Psoas muscle (tissue), 8 donors: ENCODE data around the gene ITPRIP. TPM values are rescaled to one million over a fixed set of nuclear protein-coding genes. Genes with fewer than 3 reads are reported as not detected.

Source experiments
- ATAC-seq, 4 donors: fragments of 200-7000 bp; cut with Tn5 transposase; one replicate each; pipeline ENCODE4 v1.9.1; 2020; ENCODE audit warnings: moderate library complexity in 3 of 4, mild to moderate bottlenecking in 2 of 4
- DNase-seq, 2 donors: peaks; one replicate each; pipeline ENCODE4 v3.0.0-alpha.2; 2020
- H3K27ac ChIP-seq: fragments of 200-600 bp; one replicate; pipeline ENCODE4 v1.8.0; 2022
- H3K27me3 ChIP-seq, 3 donors: fragments of 200-600 bp in 1 of 3; one replicate each; pipeline versions ENCODE4 v1.6.1 to v1.8.0; 2013 to 2022; ENCODE audit warnings: low read length in 2 of 3, mild to moderate bottlenecking in 2 of 3, moderate library complexity in 1 of 3; ENCODE audit not compliant: insufficient read depth in 3 of 3
- H3K36me3 ChIP-seq, 2 donors: fragments of 200-600 bp in 1 of 2; one replicate each; pipeline versions ENCODE4 v1.6.1 to v1.8.0; 2013 to 2022; ENCODE audit warnings: low read depth in 1 of 2, mild to moderate bottlenecking in 1 of 2, moderate library complexity in 1 of 2; ENCODE audit not compliant: insufficient read depth in 1 of 2
- H3K4me1 ChIP-seq: fragments of 200-600 bp; one replicate; pipeline ENCODE4 v1.8.0; 2022
- H3K4me3 ChIP-seq: fragments of 200-600 bp; one replicate; pipeline ENCODE4 v1.8.0; 2022; ENCODE audit warnings: mild to moderate bottlenecking
- H3K9me3 ChIP-seq: fragments of 200-600 bp; one replicate; pipeline ENCODE4 v1.8.0; 2022
- CTCF ChIP-seq: fragments of 200-600 bp; IDR thresholded peaks from one replicate; pipeline ENCODE4 v1.8.0; 2022; ENCODE audit warnings: antibody characterized with exemption
- whole genome bisulfite sequencing, 3 donors: extraction: QIAGEN DNeasy Blood & Tissue Kit; methylation state at CpG; one replicate each; pipeline versions ENCODE4 v1.1.6 to v1.1.7; 2013; 5-methylcytosine and 5-hydroxymethylcytosine counted together
- intact Hi-C, 2 donors: fragments of 100-400 bp; cut with DNase I; formaldehyde crosslinking; loops; one replicate each; pipeline versions ENCODE4 v1.11.0 to v1.14.2; 2022
- polyA plus RNA-seq, 3 donors: library from polyadenylated mRNA; stranded (reverse); fragments of 200-250 nt; gene quantifications; one replicate each; pipeline ENCODE4 v1.2.3, GENCODE V29; 2013
- total RNA-seq, 4 donors: library from RNA; stranded (reverse); fragmentation: NEBNext Ultra II Directional in 2 of 4; extraction: Animal tissue kit (Norgen Biotek cat#: 25700) in 2 of 4; gene quantifications; one replicate each; pipeline versions ENCODE4 v1.2.1 to v1.2.4, GENCODE V29; 2021 to 2023
- donor health status: healthy with polysubstance abuse.
- donor health status: DM: no; HTN: no; CAD: no; lungs with moderate emphysema.
- donor health status: Bipolar disorder and iron deficiency.
- donor health status: healthy.
- donor health status: DM: yes; HTN: yes; CAD: no.
- donor health status: DM: no; HTN: no; CAD: no.
- donor health status: DM: no; HTN: no; CAD: no.
- donor health status: DM: yes; HTN: yes; CAD: no.

ITPRIP gene
- total and polyA plus RNA-seq, 7 donors, result 6.2 to 118 (median 9.7) TPM

- no peak overlapping the region for H3K27ac ChIP-seq
Measured at GRCh38 chr10:104314591-104315485, 23.4 kb downstream of the ITPRIP start.

GRCh38 chr10:104311184-104311720 lies 27.0 kb downstream of the ITPRIP start:
- peaks cover 27% of the 10 kb centered on the region for H3K4me1 ChIP-seq
- no peak for DNase-seq
- H3K36me3 ChIP-seq, result peaks cover 9 to 33% of the 10 kb centered on the region in 2 donors
- no peak for TF ChIP-seq CTCF
- H3K4me3 ChIP-seq, result no peak overlapping the region
- intact Hi-C loops, result no loop called here
- H3K27me3 ChIP-seq, result no peaks in the 10 kb centered on the region
- no peaks in the 10 kb centered on the region for H3K9me3 ChIP-seq
- H3K27ac ChIP-seq, result peak overlapping the region; percentile 83
- 83 to 88% (median 86%) methylated on average over 5 of the region's 5 CpGs for WGBS, 3 donors
- ATAC-seq, result no peak

More at GRCh38 chr10:104314591-104315485, 23.4 kb downstream of the ITPRIP start:
- WGBS, 3 donors, result 88 to 90% (median 89%) methylated on average over 43 of the region's 43 CpGs
- no peaks in the 10 kb centered on the region for H3K27me3 ChIP-seq
- H3K4me1 ChIP-seq, result peaks cover 25% of the 10 kb centered on the region
- ATAC-seq, result no peak
- intact Hi-C loops, result no loop called here
- no peak for TF ChIP-seq CTCF
- peak in 1 of 2 donors; percentile 43 for DNase-seq
- H3K9me3 ChIP-seq, result no peaks in the 10 kb centered on the region
- peaks cover 9 to 33% of the 10 kb centered on the region in 2 donors for H3K36me3 ChIP-seq
- H3K4me3 ChIP-seq, result no peak overlapping the region

GRCh38 chr10:104309980-104310978 lies 28.0 kb downstream of the ITPRIP start:
- Histone ChIP-seq H3K27me3 (no peaks in the 10 kb centered on the region), H3K36me3 (peaks cover 7 to 29% of the 10 kb centered on the region in 2 donors), H3K4me1 (peaks cover 37% of the 10 kb centered on the region), H3K9me3 (no peaks in the 10 kb centered on the region), H3K27ac (peak overlapping the region; percentile 83), H3K4me3 (no peak overlapping the region)
- DNase-seq, result peak; percentile 80 to 91
- intact Hi-C loops, result loop anchor here in 1 of 2 donors (1.0 kb wide), 1 partner anchor 28 kb away; the partner anchor contains the start of gene ITPRIP
- ATAC-seq, result peak; percentile 86 to 89 (median 88)
- no peak for TF ChIP-seq CTCF
- WGBS, 3 donors, result 37 to 49% (median 41%) methylated on average over 15 of the region's 15 CpGs

GRCh38 chr10:104308439-104308903 lies 29.8 kb downstream of the ITPRIP start:
- ATAC-seq, result no peak
- no peaks in the 10 kb centered on the region for H3K27me3 ChIP-seq
- H3K27ac ChIP-seq, result no peak overlapping the region
- H3K4me1 ChIP-seq, result peaks cover 45% of the 10 kb centered on the region
- no peak overlapping the region for H3K4me3 ChIP-seq
- intact Hi-C loops, result no loop called here
- TF ChIP-seq CTCF, result no peak
- H3K36me3 ChIP-seq, result peaks cover 4 to 11% of the 10 kb centered on the region in 2 donors
- WGBS, 3 donors, result 64 to 86% (median 83%) methylated on average over 4 of the region's 4 CpGs
- H3K9me3 ChIP-seq, result no peaks in the 10 kb centered on the region
- no peak for DNase-seq
